GM19372 (cell line): ENCODE results near the gene SETD2.

Source experiments
- ATAC-seq: cut with Tn5 transposase; IDR thresholded peaks from one replicate; pipeline ENCODE4 v1.9.1; 2021; ENCODE audit warnings: mild to moderate bottlenecking, low read depth, moderate library complexity; ENCODE audit not compliant: unreplicated experiment

SETD2 gene

GRCh38 chr3:46987743-46988401 lies 176.0 kb downstream of the SETD2 start:
- peak; percentile 76 for ATAC-seq

GRCh38 chr3:46987319-46987742 lies 176.6 kb downstream of the SETD2 start:
- ATAC-seq: no peak

- no peak for ATAC-seq
Measured at GRCh38 chr3:46986782-46987310, 177.1 kb downstream of the SETD2 start.

GRCh38 chr3:46986055-46986730 lies 177.7 kb downstream of the SETD2 start:
- ATAC-seq: no peak

GRCh38 chr3:46985588-46985987 lies 178.3 kb downstream of the SETD2 start:
- no peak for ATAC-seq

- ATAC-seq: no peak
Measured at GRCh38 chr3:46984591-46985459, 179.1 kb downstream of the SETD2 start.

- no peak for ATAC-seq
Measured at GRCh38 chr3:46982546-46982945, 181.4 kb downstream of the SETD2 start.

GRCh38 chr3:46981932-46982471 lies 181.9 kb downstream of the SETD2 start:
- no peak for ATAC-seq

- ATAC-seq: peak; percentile 10
Measured at GRCh38 chr3:46979958-46980497, 183.9 kb downstream of the SETD2 start.

GRCh38 chr3:46978985-46979944 lies 184.6 kb downstream of the SETD2 start, which contains the start of gene NBEAL2:
NBEAL2 (plus strand) TSS chr3:46979666; CDS start chr3:46979862, 196 bp downstream.
- ATAC-seq: peak; percentile 68

- no peak for ATAC-seq
Measured at GRCh38 chr3:46978381-46978780, 185.5 kb downstream of the SETD2 start.

GRCh38 chr3:46977811-46978195 lies 186.1 kb downstream of the SETD2 start:
- ATAC-seq: no peak

- peak; percentile 68 for ATAC-seq
Measured at GRCh38 chr3:46976326-46977190, 187.4 kb downstream of the SETD2 start, which contains the start of gene CCDC12. CCDC12 (minus strand) TSS chr3:46976745; CDS start chr3:46976732, 13 bp downstream.

GRCh38 chr3:46974421-46975171 lies 189.3 kb downstream of the SETD2 start:
- ATAC-seq: no peak

GRCh38 chr3:46972396-46972795 lies 191.5 kb downstream of the SETD2 start:
- ATAC-seq: no peak

GRCh38 chr3:46971742-46972141 lies 192.2 kb downstream of the SETD2 start:
- no peak for ATAC-seq

GRCh38 chr3:46971151-46971550 lies 192.8 kb downstream of the SETD2 start:
- ATAC-seq: no peak
